ENCODE results near the gene PZP. TPM values are rescaled to one million over a fixed set of nuclear protein-coding genes. Genes with fewer than 3 reads are reported as not detected.

Gene PZP
- total RNA-seq, 1 experiment from 2014 or later: not detected

DNA sequence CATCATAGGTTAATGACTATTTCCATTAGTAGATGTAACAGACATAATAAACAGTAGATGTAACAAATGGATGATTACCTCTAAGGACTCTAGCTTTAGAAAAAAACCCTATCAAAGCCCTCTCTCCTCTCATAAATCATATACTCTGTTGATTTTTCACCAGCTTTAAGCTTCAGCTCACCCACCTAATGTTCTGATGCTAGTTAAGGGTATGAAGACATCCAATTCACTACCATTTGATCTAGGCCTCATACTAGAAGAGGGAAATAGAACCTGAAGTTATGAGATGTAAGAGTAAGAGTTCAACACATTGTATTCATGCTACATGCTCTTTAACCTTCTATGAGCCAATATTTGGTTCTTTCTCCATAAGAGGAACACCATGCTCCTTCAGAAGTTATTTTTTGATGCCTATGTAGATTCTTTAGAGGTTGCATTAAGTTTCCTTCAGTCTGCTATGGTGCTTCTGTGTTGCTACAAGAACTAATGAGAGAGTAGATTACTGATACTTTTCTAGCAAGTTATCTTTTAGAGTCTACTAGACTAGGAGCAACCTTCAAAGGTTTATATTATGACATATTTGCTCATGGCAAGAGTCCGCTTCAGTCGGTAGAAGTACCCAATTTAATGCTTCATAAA lies 108.5 kb downstream of the PZP start:
- H3K36me3 ChIP-seq (ENCODE audit: low read depth): no peaks in the 10 kb centered on the region
- H2AFZ ChIP-seq: no peak overlapping the region
- no peak overlapping the region for H3K4me2 ChIP-seq
- H3K9me2 ChIP-seq (ENCODE audit: insufficient read depth): no peaks in the 10 kb centered on the region
- CTCF ChIA-PET: no interaction called here
- no peak for DNase-seq
- no peaks in the 10 kb centered on the region for H3F3A ChIP-seq (ENCODE audit: insufficient read depth, low read depth)
- H3K27ac ChIP-seq: no peak overlapping the region
- H3K27me3 ChIP-seq (ENCODE audit: insufficient read depth, low read depth): no peaks in the 10 kb centered on the region
- no peaks in the 10 kb centered on the region for H3K4me1 ChIP-seq (replicated peaks; ENCODE audit: insufficient read depth)
- POLR2A ChIA-PET (ENCODE audit: unreplicated experiment): no interaction called here
- intact Hi-C loops (cut with micrococcal nuclease; ENCODE audit: unreplicated experiment): no loop called here
- no peak overlapping the region for H3K4me3 ChIP-seq
- no peaks in the 10 kb centered on the region for H4K20me1 ChIP-seq (ENCODE audit: insufficient read depth)
- no peaks in the 10 kb centered on the region for H3K79me2 ChIP-seq (ENCODE audit: low read depth)
- TF ChIP-seq, protein P1, sequence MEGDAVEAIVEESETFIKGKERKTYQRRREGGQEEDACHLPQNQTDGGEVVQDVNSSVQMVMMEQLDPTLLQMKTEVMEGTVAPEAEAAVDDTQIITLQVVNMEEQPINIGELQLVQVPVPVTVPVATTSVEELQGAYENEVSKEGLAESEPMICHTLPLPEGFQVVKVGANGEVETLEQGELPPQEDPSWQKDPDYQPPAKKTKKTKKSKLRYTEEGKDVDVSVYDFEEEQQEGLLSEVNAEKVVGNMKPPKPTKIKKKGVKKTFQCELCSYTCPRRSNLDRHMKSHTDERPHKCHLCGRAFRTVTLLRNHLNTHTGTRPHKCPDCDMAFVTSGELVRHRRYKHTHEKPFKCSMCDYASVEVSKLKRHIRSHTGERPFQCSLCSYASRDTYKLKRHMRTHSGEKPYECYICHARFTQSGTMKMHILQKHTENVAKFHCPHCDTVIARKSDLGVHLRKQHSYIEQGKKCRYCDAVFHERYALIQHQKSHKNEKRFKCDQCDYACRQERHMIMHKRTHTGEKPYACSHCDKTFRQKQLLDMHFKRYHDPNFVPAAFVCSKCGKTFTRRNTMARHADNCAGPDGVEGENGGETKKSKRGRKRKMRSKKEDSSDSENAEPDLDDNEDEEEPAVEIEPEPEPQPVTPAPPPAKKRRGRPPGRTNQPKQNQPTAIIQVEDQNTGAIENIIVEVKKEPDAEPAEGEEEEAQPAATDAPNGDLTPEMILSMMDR (conservative IDR thresholded peaks at IDR 0.05): no peak
- no peak for TF ChIP-seq EZH2 (IDR thresholded peaks at IDR 0.05; ENCODE audit: low read depth)
- BruUV-seq (replicated peaks): no TSS peak
- no peaks in the 10 kb centered on the region for H3K9me3 ChIP-seq (ENCODE audit: insufficient read depth, low read depth)

Small RNA genes lying within 50 kb of the gene (microRNA-seq; reads per million reads assigned to microRNA genes)
- gene MIR1244-3 (ENCODE audit: borderline number of aligned reads, borderline replicate concordance): not detected

Other genes starting within 250 kb of the PZP start
- 0.90 and 1.8 TPM in 2 replicates for gene KLRG1, start 218.8 kb downstream of the PZP start, total RNA-seq (2021)
- gene A2M, start 92.5 kb downstream of the PZP start, total RNA-seq (2021): not detected in 2 replicates

Measured in PC-9 (cell line).